Activated T-cell treated with anti-CD3 and anti-CD28 coated beads for 4 hours (primary cell): ENCODE data around the gene CELF3.
"Not testable (repeated sequence)": the region's sequence is repeated elsewhere in the genome, so short reads cannot be mapped to it uniquely, and the experiment has no call there.

ENCODE experiments used
- DNase-seq: peaks from one replicate; pipeline ENCODE4 v3.0.0-alpha.2; 2020

Gene CELF3

DNA sequence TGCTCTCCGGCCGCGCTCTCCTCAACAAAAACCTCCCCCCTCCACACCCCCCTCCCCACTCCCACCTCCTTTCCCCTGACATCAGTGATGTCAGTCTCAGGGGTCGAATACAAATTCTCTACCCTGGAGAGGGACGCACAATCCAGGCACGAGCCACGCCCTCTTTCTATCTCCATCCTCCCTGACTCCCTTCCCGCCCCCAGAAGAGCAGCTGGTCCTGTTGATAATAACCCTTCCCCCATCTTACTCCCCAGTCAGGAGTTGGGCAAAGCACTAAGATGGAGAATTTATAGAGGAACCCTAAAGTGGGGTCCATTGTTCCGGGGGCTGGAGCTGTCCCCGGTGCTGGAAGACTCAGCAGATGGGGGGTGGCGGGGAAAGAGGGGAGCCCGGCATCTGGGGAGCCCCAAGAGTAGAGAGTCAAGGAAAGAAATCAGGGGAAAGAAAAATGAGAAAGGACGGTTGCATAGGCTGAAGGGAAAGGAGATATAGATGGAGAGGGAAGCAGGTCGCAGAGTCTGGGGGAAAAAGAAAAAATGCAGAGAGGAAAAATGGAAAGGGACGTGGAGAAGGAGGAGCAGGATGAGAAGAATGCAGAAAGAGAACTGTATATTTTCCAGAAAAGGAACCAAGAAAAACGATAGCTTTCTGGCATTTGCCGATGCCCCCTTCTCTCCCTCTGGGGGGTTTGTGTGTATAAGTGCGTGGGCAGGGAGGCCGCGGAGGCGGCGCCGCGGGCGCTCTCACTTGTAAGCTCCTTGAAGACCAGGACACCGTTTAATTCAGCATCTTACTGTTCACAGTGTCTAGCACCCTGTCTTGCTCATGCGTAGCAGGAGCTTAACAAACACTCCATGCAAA lies at the start of gene CELF3:
Gene CELF3, minus strand, starts transcription at position 33 of the 861 bp plus-strand sequence. CDS start 783 bp downstream, outside the sequence.
- no peak for DNase-seq

DNA sequence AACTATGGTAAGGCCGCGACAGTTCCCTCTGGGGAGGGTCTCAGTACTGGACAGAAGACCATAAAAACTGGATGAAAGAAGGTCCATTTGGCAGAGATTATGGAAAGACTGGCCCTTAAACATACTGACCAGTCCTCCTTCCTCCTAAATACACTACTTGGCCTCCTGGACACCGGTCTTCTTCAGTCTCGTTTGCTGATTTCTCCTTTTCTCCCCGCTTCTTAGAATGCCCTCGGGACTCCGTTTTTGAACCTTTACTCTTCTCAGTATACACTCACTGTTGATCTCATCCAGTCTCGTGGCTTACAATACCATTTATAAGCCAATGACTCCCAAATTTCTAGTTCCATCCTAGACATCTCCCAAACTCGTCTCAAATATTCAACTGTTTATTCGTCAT lies 47.4 kb upstream of the CELF3 start:
- no peak for DNase-seq

DNA sequence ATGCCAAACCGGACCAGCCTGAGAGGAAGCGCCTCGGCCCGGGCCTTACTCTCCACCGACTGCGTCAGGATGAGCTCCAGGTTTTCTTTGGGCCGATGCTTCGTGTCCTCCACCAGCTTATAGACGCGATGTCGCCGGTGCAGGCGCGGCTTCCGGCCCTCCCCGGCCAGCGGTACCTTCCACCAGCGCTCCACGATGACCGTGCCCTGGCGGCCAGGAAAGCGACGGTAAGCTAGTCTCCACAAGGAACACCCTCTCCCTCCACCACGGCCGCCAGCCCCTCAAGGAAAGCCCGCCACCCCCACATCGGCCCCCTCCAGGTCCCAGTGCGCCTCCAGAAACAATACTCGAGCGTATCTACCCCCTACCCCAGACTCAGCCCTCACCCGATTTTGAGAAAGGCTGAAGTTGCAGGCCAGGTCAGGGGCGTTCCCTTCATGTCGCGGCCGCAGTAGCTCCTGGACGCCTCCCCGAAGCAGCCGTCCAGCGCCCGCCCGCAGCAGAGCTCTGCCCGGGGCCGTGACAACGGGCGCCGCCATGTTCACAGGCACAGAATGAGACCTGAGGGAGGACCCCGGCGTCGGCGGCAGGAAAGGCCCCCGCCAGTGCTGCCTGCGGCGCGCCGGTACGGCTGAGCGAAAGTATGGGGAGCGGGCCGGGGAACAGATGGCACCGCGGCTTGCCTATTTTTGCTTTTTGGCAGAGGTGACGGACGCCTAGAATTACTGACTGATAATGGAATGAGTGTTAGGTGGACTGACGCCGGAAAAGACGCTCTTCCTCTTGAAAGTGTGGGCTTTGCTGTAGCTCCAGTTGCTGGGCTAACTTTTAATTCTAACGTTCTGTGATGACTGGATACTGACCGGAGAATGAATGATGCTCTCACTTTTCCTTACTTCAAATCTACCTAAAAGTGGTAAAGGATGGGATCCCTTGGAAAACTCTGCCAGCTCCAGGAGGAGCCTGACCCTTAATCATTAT lies 46.6 kb upstream of the CELF3 start, which contains the start of gene MRPL9:
Gene MRPL9, minus strand, starts transcription at position 556 of the 981 bp plus-strand sequence. Its CDS starts 17 bp downstream, at position 539.
- peak; percentile 79 for DNase-seq

DNA sequence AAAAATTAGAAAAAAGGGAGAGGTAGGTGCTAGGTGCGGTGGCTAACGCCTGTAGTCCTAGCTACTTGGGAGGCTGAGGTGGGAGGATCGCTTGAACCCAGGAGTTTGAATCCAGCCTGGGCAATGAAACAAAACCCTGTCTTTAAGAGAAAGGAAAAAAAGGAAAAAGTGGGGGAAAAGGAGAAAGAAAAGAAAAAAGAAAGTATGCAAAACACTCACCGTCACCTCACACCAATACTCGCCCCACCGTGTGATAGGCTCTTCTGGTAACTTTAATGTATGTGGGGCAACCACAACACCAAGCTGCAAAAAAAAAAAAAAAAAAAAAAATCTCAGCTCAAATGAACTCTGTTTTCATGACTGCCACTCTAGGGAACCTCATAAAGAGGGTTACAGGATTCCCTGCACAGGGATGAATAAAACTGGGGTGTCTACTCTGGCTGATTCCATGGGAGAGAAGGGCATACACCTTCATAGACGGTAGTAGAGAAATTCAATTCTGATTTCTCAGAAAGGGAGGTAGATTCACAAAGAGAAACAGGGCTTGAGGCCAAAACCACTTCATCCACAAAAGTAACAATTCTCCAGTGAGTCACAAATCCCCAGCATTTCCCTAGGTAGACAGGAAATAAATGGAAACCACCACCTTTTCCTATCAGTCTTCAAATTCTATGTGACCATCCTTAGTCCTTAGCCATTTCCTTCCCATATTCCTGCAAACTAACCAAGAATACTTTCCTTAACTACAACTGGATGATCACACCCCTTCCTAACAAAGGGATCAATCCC lies 44.2 kb upstream of the CELF3 start:
- DNase-seq, result no peak

DNA sequence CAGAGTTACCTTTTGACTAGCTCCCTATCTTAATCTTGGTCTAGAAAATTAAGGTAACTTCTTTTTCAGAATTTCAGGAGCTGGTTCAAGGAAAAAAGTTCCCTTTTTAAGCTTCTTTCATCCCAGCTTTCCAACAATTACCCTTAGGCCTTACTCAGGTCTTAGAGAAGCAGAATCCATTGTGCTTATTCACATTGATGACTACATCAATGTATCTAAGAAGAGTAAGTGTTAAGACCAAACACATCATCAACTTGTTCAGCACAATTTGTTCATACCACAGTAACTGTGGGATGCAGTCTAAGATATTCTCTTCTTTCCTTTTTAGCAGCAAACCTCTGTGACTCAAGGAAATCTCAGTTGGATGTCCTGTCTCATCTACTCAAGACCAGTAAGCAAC lies 42.6 kb upstream of the CELF3 start:
- DNase-seq, result no peak

DNA sequence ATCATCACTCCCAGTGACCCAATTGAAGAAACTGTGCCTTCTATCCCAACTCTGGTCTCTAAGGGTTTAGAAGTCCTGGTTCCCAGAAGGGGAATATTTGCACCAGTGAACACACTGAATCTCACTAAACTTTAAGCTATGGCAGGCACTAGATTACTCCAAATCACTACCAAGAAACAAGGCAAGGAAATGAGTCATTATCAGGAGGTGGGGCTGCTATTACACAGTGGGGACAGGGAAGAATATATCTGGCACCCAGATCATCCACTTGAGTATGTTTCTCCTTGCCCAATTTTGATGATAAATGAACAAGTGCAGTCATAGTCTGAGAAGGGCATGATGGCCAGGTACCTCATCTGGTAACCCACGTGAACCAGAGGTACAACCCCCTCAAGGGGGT lies 39.7 kb upstream of the CELF3 start:
- DNase-seq, result no peak

DNA sequence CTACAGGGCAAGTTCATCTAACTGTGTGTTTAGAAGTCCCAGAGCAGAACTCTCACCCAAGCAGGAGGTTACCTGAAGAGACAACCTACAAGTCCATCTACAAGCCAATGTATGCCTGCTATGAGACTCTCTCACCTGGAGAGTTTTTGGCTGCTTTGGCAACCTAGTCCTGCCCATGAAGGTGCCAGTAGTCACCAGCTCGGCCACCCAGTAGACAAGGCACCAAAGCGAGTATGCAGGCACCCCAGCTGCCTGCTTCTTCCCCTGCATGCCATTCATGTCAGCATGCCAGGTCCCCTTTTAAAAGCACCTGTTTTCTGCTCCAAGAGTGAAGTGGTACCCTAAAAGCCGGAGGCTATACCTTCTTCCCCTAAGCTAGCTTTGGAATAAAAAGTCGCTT lies 24.9 kb upstream of the CELF3 start:
- DNase-seq, result no peak

DNA sequence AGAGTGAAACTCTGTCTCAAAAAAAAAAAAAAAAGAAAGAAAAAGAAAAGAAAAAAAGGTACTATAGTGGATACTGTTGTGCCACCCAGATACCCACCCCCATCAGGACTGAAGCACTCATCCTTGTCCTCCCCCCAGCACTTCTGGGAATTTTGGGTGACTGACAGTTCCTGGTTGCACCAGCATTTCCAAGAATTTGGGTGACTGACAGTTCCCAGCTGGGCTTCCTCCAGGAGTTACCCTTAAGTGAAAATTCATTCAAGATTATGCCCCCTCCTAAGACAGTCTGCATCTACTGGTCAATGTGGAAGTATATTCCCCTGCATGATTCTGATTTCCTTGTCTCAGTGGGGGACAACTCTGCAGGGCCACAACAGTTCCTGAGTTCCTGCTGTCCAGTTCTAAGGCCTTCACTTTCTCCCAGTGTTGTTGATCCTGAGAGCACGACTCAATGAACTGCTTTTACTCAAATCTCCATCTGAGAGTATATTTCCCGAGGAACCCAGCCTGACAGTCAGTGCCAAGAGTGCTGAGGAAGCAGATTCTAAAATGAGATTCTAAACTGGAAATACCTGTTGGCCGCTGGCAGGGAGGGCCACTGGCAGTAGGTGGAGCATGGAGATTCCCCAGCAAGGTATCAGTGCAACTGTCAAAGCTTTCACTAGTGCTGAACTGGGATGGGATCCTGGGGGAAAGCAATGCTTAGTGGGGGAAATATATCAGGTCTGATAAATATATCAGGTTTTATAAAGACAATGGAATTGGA lies 23.2 kb upstream of the CELF3 start:
- no peak for DNase-seq

DNA sequence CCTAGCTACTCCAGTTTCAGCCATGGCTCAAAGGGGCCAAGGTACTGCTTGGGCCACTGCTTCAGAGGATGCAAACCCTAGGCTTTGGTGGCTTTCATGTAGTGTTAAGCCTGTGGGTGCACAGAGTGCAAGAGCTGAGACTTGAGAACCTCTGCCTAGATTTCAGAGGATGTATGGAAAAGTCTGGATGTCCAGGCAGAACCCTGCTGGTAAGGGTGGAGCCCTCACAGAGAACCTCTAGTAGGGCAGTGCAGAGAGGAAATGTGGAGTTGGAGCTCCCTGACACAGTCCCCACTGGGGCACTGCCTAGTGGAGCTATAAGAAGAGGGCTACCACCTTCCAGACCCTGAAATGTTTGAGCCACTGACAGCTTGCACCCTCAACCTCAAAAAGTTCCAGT lies 20.9 kb upstream of the CELF3 start:
- no peak for DNase-seq

DNA sequence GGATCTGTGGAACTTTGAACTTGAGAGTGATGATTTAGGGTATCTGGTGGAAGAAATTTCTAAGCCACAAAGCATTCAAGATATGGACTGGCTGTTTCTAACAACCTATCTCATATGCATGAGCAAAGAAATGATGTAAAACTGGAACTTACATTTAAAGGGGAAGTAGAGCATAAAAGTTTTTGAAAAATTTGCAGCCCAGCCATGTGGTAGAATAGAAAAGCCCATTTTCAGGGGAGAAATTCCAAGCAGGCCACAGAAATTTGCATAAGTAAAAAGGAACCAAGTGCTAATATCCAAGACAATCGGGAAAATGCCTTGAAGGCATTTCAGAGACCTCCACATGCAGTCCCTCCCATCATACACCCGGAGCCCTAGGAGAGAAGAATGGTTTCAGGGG lies 20.4 kb upstream of the CELF3 start:
- no peak for DNase-seq

DNA sequence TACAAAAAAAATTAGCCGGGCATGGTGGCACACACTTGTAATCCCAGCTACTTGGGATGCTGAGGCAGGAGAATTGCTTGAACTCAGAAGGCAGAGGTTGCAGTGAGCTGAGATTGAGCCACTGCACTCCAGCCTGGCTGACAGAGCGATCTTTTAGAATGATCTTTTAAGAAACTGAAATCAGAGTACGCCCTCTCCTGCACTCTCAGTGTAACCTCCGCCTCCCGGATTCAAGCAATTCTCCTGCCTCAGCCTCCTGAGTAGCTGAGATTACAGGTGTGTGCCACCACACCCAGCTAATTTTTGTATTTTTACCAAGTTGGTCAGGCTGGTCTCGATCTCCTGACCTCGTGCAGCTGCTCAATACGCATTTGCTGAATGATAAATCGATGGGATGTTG lies 17.4 kb upstream of the CELF3 start:
- DNase-seq, result not testable (repeated sequence)

DNA sequence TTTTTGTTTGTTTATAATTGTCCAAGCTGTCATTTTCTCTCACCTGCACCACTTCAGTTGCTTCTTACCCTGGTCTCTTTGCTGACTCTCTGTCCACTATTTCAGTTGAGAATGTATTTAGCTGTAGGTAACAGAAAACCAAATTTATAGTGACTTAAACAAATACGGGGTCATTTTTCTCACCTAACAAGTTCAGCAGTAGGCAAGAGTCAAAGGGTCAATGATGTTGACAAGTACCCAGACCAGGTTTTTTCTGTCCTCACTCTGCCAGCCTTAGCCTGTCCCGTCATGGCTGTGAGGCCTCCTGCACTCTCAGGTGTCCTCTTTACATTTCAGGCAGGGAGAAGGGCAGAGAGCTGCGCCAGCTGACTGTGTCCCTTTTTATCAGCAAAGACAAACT lies 16.5 kb upstream of the CELF3 start:
- no peak for DNase-seq

DNA sequence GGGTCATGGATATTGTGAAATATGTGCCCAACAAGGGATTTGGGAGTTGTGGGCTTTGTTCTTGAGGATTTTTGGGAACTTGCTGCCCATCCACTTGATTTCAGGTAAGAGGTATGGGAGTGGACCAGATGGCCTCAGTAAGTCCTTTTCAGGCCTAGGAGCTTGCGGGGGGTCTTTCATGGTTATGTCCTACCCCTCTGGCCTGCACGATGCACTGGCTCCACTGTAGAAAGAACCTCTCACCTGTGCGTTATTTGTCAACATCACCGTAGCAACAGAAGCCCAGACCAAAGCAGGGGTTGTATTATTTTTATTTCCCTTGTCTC lies 13.3 kb upstream of the CELF3 start:
- DNase-seq, result no peak

DNA sequence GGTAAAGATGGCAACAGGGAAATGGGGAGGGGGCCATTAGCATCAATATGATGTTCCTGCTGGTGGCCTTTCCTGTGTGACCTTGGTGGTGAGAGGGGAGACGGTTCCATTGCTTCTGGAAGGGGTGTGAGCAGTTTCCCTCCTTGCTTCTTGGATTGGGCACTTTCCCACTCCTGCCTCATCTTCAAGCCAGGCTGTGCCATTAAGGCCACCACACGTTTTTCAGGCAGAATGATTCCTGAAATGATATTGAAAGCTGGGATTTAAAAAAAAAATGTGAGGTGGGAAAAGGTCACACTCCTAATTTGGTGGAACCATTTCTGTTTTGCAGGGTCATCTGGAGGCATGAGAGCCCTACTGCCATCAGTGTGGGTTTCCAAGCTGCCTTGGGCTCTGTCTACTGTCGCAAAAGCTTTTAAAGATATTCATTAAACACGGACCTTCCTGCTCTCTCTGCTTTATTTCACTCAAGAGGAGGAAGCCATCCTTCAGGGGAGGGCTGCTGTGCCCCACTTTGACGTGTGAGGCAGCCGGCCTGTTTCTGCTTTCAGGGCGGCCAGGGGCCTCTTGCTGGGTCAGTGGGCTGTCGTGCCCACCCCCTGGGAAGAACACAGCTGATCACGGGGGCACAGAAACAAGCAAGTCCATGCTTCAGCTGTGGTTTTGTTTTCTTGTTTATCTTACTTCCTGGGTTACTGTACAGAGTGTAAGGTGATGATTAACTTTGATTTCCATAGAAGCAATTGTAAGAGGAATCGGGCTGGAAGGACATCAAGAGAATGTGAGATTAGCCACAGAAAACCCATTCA lies 12.8 kb upstream of the CELF3 start:
- DNase-seq, result no peak

DNA sequence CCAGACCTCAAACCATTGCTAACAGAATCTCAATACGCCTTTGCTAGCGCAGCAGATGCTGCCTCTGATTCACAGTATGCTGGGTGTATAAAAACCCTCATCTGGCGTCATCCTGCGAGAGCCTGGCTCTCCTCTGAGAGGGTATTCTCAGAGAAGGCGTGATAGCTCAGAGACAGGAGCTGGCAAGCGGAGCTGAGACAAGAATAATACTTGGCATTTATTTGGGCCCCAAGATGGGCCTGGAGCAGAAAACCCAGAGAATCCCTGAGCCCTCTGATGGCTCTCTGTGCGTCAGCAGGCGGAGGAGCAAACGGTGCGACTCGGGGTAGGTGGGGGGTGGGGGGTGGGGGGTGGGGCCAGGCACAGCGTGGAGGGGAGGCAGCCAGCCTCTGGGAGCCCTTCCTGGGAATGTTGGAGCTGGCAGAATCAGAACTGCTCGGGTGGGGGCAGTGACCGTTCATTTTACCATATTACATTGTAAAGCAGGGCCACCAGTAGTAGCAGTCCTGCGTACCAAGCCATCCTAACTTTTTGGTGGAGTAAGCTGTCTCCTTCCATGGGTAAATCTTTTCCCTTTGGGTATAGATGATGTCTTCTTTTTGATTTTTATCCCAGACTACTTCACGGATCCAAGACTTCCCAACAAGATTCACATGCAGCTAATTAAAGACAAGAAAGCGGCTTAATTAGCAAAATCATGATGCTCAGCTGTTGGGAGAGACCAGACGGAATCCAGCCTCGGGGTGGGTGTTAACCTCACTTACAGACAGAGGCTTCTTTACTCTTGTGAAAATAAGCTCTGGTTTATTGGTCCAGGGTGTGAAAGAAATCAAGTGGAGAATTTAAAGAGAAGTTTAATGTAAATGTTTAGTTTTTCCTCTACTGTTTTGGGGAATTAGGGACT lies 11.8 kb upstream of the CELF3 start:
- no peak for DNase-seq

DNA sequence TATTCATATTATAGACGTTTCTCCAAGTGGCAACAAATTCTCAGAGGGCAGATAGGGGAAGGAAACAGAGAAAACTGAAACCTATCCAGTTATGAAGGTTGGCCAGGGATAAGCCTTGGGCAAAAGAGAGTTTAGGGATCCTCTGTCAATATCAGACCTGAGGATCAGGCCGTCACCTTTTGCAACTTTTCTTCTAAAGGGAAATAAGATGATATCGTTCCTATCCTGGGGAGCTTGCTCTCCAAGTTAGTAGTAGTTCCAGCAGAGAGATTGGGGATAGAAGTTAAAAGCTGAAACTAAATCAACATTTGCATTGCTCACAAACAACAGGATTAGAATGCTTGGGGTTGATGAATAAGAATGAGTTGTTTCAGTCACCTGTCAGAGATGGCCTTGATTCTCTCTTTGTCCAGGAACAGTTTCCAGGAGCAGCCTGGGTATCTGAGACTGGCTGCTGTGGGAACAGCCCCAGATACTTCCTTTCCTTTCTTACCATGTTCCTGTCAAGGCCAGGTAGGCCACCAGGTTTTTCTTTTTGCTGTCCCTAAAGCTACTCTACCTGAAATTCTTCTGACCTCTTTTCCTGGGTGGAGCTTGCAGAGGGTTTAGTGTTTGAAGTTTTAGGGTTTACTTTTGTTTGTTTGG lies 7.2 kb upstream of the CELF3 start:
- DNase-seq, result no peak

DNA sequence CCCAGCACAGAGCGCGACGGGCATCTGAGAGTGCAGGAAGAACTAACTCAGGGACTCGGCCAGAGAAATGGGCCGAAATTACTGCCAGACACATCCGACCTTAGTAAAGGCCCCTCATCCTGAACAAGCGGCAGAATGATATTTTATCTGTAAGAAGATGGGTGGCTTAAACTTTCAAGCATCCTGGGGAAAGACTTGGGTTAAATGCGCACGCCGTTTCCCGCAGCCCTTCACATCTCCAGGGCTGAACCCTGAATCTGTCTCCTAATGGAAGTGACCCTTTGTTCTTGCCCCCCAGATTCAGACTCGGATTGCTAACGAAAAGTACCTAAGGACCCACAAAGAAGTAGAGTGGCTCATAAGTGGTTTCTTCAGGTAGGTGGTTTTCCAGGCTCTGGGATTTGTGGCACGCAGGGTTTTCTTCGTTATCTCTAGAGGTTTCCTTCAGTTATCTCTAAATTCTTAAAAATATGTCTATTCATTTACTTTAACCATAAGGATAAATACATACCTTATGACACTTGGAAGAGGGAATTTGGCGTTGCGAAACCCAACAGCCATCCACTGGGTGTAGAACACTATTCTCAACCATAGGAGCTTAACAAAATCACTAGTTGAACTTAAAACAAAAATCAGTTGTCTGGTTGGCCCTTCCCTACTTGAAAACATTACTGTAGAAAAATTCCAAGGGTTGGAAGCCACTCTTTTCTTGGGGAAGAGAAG lies 5.3 kb upstream of the CELF3 start:
- DNase-seq, result no peak

DNA sequence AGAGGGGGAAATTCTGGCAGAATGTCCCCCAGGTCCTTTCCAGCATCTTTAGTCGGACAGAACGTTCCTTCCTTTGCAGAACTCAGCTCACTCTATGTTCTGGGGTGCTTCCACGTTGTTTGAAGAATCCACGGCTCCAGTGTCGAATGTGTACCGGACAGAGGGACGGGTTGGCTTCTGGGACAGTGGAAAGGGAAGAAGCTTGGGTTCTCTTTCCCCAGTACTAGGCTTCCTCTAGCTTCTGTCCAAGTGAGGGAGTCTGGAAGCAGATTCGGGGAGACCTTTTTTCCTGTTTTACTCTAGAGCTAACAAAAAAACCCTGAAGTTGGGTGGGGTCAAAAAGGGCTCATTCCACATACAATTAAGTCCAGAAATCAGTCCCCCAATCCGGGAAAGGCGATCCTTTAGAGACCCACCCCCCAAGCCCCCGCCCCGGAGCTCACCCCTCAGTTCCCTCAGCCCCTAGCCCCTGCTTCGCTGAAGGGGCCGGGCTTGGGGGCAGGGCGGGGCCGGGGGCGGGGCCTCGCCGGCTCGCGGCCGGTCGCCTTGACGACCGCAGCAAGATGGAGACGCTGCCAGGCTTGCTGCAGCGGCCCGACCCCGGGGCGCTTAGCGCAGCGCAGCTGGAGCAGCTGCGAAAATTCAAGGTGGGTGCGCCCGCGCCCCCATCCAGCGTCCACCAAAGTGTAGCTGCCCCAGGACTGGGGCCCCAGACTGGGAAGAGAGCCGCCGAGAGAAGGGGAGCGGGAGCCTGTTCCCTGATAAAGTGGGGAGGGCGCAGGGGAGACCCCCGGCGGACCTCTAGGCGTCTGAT lies 4.6 kb upstream of the CELF3 start, which contains the start of gene RIIAD1:
Gene RIIAD1, plus strand, starts transcription at position 549 of the 814 bp plus-strand sequence. Its CDS starts 15 bp downstream, at position 564.
- DNase-seq, result peak; percentile 15
